ENCODE data around the gene GUCY1A2.

DNA sequence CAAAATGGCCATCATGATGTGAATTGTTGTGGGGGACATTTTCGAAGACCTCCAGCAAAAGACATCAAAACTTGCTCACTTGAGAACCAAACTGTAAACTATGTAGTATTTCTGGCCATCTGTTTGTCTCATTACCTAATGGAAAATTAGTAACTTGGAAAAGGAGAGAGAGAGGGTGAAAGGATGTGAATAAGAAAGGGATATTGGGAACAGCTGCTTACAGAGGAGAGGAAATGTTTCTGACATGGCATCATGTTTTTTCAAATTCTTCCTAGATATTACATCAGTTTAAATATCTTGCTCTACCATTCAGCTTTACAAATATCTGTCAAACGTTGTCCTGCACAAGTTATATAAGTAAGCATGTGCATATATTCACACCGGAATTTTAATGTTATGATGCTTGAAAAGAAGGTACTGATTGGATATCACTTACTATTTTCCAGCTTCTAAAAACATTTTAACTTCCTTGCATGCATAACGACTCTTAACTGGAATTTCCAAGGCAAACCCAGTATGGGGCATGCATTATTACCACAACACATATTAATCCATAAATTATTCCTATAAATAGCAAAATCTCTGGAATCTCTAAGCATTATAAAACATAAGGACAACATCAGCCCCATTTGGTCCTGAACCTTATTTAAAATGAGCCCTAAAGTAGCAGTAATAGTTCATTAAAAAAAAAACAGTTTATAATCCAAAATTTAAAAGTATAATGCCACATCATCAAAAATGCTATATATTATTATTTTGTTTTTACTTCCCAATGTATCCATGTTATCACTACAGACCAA, 20.0 kb downstream of the GUCY1A2 start:
- TF ChIP-seq, protein P1, sequence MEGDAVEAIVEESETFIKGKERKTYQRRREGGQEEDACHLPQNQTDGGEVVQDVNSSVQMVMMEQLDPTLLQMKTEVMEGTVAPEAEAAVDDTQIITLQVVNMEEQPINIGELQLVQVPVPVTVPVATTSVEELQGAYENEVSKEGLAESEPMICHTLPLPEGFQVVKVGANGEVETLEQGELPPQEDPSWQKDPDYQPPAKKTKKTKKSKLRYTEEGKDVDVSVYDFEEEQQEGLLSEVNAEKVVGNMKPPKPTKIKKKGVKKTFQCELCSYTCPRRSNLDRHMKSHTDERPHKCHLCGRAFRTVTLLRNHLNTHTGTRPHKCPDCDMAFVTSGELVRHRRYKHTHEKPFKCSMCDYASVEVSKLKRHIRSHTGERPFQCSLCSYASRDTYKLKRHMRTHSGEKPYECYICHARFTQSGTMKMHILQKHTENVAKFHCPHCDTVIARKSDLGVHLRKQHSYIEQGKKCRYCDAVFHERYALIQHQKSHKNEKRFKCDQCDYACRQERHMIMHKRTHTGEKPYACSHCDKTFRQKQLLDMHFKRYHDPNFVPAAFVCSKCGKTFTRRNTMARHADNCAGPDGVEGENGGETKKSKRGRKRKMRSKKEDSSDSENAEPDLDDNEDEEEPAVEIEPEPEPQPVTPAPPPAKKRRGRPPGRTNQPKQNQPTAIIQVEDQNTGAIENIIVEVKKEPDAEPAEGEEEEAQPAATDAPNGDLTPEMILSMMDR (IDR thresholded peaks at IDR 0.05) = no peak
- no peak for TF ChIP-seq POLR2A (IDR thresholded peaks at IDR 0.05)

Measured in uterus (tissue), 2 donors.